HG02981 (cell line): ENCODE measurements around the gene HLA-B.
"Not testable (repeated sequence)": the region's sequence is repeated elsewhere in the genome, so short reads cannot be mapped to it uniquely, and the experiment has no call there.

ENCODE experiments used
- ATAC-seq: cut with Tn5 transposase; IDR thresholded peaks from one replicate; pipeline ENCODE4 v1.9.1; 2021; ENCODE audit warnings: mild to moderate bottlenecking, moderate library complexity; ENCODE audit not compliant: unreplicated experiment

Gene HLA-B

GRCh38 chr6:31385041-31385440 lies 28.1 kb upstream of the HLA-B start:
- ATAC-seq = no peak

- no peak for ATAC-seq
Observed at GRCh38 chr6:31383149-31383548, 26.2 kb upstream of the HLA-B start.

GRCh38 chr6:31381666-31382065 lies 24.7 kb upstream of the HLA-B start:
- no peak for ATAC-seq

GRCh38 chr6:31379850-31380249 lies 22.9 kb upstream of the HLA-B start:
- no peak for ATAC-seq

- ATAC-seq = no peak
Observed at GRCh38 chr6:31378721-31379103, 21.7 kb upstream of the HLA-B start.

- no peak for ATAC-seq
Observed at GRCh38 chr6:31378062-31378720, 21.2 kb upstream of the HLA-B start.

- ATAC-seq = no peak
Observed at GRCh38 chr6:31377029-31377428, 20.1 kb upstream of the HLA-B start.

- ATAC-seq = no peak
Observed at GRCh38 chr6:31375699-31376098, 18.7 kb upstream of the HLA-B start.

GRCh38 chr6:31374118-31374517 lies 17.1 kb upstream of the HLA-B start:
- not testable (repeated sequence) for ATAC-seq

GRCh38 chr6:31368461-31368860 lies 11.5 kb upstream of the HLA-B start:
- ATAC-seq = no peak

- ATAC-seq = peak; percentile 50
Observed at GRCh38 chr6:31366693-31367470, 9.9 kb upstream of the HLA-B start.

GRCh38 chr6:31365864-31366263 lies 8.9 kb upstream of the HLA-B start:
- no peak for ATAC-seq

GRCh38 chr6:31363811-31364210 lies 6.8 kb upstream of the HLA-B start:
- ATAC-seq = no peak

- ATAC-seq = no peak
Observed at GRCh38 chr6:31362751-31363150, 5.8 kb upstream of the HLA-B start.

GRCh38 chr6:31359581-31359980 lies 2.6 kb upstream of the HLA-B start:
- ATAC-seq = no peak

GRCh38 chr6:31358302-31358701 lies 1.3 kb upstream of the HLA-B start:
- ATAC-seq = no peak

GRCh38 chr6:31357886-31358285 lies 907 bp upstream of the HLA-B start:
- no peak for ATAC-seq

GRCh38 chr6:31356216-31356945 lies 598 bp downstream of the HLA-B start:
- no peak for ATAC-seq

- ATAC-seq = no peak
Observed at GRCh38 chr6:31355583-31355948, 1.4 kb downstream of the HLA-B start.

GRCh38 chr6:31354864-31355582 lies 2.0 kb downstream of the HLA-B start:
- no peak for ATAC-seq

GRCh38 chr6:31354158-31354863 lies 2.7 kb downstream of the HLA-B start:
- no peak for ATAC-seq
